ENCODE results near the gene CELA3B.
"Not testable (repeated sequence)": the region's sequence is repeated elsewhere in the genome, so short reads cannot be mapped to it uniquely, and the experiment has no call there.

- not testable (repeated sequence) for TF ChIP-seq CTCF (IDR thresholded peaks at IDR 0.05; ENCODE audit: borderline replicate concordance, extremely low read depth, low read length, poor library complexity, severe bottlenecking); EZH2 (IDR thresholded peaks at IDR 0.05; ENCODE audit: borderline replicate concordance, low read depth, low read length, severe bottlenecking)
Measured at GRCh38 chr1:21970523-21970922, 6.3 kb upstream of the CELA3B start.
